Fibroblast of lung (primary cell): ENCODE measurements around the gene SPON2.

ENCODE experiments used
- EZH2 ChIP-seq: IDR thresholded peaks from 2 replicates; pipeline ENCODE4 v1.5.1; 2012; ENCODE audit warnings: low read length, control low read depth, mild to moderate bottlenecking; ENCODE audit errors: missing control alignments
- TF ChIP-seq, protein P1 (sequence below), 2 donors: IDR thresholded peaks in 1 of 2; conservative IDR thresholded peaks in 1 of 2; 1 replicate in 1 of 2; 2 replicates in 1 of 2; pipeline ENCODE4 v1.5.1; 2011 to 2012; ENCODE audit warnings: low read length in 2 of 2, control low read depth in 1 of 2, inconsistent platforms in 1 of 2, low read depth in 1 of 2, mild to moderate bottlenecking in 1 of 2

DNA sequence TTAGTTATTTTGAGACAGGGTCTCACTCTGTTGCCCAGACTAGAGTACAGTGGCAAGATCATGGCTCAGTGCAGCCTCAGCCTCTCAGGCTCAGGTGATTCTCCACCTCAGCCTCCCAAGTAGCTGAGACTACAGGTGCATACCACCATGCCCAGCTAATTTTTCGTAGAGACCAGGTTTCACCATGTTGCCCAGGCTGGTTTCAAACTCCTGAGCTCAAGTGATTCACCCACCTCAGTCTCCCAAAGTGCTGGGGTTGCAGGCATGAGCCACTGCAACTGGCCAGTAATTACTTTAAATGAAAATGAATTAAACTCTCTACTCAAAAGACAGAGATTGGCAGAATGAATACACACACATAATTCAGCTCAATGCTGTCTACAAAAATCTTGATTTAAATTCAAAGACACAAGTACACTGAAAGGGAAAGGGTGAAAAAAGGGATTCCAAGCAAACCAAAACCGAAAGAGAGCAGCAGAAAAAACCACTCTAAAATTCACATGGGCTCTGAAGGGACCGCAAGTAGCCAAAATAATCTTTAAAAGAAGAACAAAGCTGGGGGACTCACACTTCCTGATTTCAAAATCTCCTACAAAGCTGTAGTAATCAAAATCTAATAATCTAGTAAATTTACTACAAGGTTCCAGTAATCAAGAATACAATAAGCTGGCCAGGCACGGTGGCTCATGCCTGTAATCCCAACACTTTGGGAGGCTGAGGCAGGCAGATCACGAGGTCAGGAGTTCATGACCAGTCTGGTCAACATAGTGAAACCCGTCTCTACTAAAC, 11.8 kb upstream of the SPON2 start:
- TF ChIP-seq, protein P1, sequence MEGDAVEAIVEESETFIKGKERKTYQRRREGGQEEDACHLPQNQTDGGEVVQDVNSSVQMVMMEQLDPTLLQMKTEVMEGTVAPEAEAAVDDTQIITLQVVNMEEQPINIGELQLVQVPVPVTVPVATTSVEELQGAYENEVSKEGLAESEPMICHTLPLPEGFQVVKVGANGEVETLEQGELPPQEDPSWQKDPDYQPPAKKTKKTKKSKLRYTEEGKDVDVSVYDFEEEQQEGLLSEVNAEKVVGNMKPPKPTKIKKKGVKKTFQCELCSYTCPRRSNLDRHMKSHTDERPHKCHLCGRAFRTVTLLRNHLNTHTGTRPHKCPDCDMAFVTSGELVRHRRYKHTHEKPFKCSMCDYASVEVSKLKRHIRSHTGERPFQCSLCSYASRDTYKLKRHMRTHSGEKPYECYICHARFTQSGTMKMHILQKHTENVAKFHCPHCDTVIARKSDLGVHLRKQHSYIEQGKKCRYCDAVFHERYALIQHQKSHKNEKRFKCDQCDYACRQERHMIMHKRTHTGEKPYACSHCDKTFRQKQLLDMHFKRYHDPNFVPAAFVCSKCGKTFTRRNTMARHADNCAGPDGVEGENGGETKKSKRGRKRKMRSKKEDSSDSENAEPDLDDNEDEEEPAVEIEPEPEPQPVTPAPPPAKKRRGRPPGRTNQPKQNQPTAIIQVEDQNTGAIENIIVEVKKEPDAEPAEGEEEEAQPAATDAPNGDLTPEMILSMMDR (conservative IDR thresholded peaks at IDR 0.05 in 1 of 2, IDR thresholded peaks at IDR 0.05 in 1 of 2; ENCODE audit: low read depth in 1 of 2, low read length in 2 of 2), result no peak
- TF ChIP-seq EZH2, result no peak
